ENCODE data around the gene MEI1.

DNA sequence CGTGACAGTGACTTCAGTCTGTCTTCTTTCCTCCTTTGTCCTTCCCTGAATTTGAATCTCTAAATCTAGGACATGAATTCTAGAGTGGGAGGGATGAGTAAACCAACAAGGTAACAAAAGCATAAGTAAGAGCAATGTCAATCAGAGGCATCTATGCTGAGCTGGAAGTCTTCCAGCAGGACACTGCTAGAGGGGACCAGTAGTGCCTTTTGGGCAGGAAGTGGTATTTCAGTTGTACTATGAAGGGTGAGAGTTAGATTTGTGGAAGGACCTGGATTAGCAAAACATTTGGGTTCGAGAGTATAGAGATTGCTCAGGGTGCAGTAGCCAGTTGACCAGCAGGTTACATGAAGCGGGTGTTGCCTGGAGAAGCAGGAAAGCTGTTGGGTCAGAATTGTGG, 40.3 kb downstream of the MEI1 start:
- TF ChIP-seq, protein P1, sequence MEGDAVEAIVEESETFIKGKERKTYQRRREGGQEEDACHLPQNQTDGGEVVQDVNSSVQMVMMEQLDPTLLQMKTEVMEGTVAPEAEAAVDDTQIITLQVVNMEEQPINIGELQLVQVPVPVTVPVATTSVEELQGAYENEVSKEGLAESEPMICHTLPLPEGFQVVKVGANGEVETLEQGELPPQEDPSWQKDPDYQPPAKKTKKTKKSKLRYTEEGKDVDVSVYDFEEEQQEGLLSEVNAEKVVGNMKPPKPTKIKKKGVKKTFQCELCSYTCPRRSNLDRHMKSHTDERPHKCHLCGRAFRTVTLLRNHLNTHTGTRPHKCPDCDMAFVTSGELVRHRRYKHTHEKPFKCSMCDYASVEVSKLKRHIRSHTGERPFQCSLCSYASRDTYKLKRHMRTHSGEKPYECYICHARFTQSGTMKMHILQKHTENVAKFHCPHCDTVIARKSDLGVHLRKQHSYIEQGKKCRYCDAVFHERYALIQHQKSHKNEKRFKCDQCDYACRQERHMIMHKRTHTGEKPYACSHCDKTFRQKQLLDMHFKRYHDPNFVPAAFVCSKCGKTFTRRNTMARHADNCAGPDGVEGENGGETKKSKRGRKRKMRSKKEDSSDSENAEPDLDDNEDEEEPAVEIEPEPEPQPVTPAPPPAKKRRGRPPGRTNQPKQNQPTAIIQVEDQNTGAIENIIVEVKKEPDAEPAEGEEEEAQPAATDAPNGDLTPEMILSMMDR (conservative IDR thresholded peaks at IDR 0.05): no peak
- TF ChIP-seq ZFX (IDR thresholded peaks at IDR 0.05): no peak

Data from C4-2B (cell line).